Measurements from ENCODE around the gene NR5A2.

The NR5A2 gene

DNA sequence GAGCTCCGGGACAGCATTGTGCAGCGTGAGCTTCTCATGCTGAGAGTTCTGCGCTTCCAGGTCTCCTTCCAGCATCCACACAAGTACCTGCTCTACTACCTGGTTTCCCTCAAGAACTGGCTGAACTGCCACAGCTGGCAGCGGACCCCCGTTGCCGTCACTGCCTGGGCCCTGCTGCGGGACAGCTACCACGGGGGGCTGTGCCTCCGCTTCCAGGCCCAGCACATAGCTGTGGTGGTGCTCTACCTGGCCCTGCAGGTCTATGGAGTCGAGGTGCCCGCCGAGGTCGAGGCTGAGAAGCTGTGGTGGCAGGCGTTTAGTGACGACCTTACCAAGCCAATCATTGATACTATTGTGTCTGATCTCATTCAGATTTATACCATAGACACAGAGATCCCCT lies 186.4 kb downstream of the NR5A2 start:
- DNase-seq = no peak

DNA sequence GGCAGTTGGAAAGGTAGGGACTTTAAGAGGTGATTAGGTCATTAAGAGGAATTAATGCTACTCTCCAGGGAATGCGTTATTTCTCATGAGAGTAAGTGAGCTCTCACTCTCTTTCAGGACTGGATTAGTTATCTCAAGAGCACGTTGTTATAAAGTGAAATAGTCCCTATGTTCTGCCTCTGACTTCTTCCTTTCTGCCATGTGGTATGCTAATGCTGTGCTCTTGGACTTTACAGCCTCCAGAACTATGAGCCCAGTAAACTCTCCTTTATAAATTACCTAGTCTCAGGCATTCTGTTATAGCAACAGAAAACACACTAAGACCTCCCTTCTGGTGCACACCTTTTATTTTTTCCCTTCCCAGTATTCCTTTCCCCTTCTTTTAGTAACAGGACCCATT lies 187.8 kb downstream of the NR5A2 start:
- no peak for DNase-seq

DNA sequence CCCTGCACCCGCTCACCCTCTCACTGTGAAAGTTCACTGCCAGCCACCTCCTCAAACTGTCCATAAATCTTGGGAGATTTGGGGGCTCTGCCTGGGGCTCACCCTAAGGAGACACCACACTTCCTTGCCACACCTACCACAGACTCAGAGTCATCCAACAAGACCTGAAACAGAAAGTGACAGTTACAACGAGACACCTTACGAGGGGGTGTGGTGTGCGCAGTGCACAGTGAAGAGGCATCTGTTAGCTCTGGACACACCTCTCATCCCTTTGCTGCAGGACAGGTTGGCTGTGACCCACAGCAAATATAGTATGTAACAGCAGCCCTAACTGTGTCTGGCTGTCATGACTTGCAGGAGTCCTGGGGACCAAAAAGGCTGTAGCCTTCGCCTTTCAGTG lies 190.2 kb downstream of the NR5A2 start:
- DNase-seq = no peak

DNA sequence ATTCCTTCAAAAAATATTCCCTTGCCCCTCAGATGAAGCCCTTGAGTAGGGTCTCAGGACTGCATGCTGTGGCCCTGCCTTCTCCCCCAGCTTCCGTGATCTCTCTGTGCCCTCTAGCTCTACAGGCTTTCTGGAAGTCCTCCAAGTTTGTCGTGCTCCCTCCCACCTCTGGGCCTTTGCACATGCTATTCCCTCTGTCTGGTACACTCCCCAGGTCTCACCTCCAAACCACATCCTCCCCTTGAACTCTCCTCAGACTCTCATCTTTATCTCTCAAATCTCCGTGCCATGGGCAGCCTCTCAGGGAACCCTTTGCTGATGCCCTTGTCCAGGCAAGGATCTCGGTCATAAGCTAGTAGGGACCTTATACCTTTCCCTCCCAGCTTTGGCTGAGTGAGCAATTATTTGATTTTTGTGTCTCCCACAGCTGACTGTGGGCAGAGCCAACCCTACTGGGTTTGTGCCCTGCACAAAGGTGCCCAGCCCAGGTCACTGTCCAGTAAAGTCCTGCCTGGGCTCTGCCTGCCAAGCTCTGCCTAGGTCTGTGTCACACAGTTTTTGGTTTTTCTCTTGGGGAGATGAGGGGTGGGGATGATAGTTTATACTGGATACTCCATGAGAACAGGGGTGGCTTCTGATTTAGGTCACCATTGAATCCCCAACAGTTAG lies 194.2 kb downstream of the NR5A2 start:
- DNase-seq = no peak

DNA sequence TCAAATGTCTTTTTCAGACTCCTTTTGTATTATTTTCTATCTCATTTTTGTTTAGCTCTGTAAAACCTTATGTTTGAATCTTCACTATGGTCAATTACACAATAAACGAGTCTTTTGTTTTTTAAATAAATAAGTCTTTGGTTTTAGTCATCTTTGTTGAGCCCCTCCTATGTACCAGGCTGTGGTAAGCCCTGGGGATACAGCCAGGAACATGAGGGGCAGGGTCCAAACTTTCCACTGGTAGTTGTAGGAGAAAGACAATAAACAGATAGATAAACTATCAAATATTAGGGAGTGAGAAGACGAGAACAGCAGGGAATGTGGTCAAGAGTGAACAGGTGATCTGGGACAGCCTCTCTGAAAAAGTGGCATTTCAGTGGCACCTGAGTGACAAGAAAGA lies 195.7 kb downstream of the NR5A2 start:
- no peak for DNase-seq

DNA sequence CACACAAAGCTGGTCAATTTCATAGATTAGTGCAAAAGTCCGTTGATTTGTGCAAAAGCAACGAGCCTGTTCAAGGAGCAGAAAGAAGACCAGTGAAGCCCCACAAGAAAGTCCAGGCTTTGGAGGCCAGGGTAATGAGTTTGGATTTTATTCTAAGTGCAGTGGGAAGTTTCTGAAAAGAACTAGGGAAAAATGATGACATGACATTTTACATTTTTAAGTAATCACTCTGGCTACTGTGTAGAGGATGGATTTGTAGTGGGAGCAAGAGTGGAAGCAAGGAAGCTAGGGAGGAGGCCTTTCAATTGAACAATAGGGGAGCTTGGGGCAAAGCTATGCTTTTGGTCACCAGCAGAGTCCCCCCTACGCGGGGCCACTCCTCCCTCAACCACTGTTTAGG lies 196.1 kb downstream of the NR5A2 start:
- no peak for DNase-seq

DNA sequence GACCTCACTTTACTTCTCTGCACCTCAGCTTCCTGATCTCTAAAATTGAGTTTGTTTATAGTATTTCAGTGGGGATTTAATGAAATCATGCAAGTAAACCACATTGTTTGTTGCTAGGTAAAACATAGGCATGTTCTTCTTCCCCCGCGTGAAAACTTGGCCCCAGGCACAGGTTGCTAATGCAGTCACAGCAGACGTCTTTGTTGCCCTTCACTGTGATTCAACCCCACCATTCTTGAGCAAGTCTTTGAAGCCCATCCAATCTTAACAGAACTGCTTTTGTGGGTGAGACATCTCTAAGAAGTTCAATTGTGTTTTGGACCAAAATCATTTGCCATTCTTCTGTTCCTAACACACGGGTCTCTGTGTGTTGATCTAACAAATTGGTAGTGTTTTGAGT lies 196.8 kb downstream of the NR5A2 start:
- DNase-seq = no peak

DNA sequence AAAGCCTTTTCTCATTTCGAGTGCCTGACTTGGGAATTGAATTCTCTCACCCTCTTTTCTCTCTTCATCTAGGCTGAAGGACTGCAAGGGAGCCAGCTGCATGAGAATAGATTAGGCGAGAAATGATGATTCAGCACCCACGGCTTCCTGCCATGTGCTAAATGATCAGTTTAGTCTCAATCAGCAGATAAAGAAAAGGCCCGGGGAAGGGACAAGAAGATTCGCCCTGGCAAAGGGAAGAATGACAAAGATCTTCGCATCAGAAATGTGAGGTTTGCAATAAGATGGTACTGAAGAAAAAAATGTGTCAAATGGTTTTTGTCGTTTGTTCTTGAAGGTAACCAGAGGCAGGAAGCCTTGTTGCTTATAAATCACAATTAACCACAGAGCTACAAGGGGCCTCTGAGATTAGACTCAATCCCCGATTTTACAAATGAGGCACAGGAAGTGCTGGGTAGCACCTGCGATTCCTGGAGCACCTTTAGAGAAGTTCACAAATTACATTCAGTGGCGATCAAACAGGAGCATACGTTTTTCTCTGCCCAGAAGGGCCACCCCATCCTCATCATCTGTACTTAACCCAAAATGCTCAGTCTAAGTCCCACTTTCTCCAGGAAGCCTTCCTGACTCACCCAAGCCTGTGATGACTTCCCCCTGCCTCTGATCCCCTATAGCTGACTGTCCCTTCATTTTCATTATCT lies 198.9 kb downstream of the NR5A2 start:
- no peak for DNase-seq

DNA sequence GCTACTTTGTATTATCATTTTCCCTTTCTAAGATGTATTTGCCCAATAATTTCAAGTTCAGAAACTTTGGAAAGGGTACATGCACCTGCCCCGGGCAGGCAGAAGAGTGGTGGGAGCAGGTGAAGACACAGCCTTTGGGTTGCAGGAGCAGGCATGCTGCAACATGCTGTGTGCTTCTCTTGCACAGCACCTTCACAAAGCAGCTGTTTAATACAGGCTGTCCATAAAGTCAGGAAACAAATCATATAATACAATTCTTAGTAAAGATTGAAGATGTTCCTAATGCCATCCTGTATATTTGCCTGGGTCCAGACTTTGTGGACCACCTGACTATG lies 199.4 kb downstream of the NR5A2 start:
- DNase-seq = no peak

All from NCI-H1092 (cell line).